WTC11 (cell line): ENCODE data around the gene PSENEN.

Experiments
- CTCF ChIP-seq: fragments of 200-600 bp; IDR thresholded peaks from 2 replicates; pipeline ENCODE4 v1.8.0; 2022; ENCODE audit warnings: antibody characterized with exemption
- GABPB1 ChIP-seq: sonication (generic); formaldehyde crosslinking; IDR thresholded peaks from 2 replicates; pipeline ENCODE4 v1.8.1; 2023; ENCODE audit warnings: mild to moderate bottlenecking, missing genetic modification reagents
- GTF2I ChIP-seq: fragments of 250-450 bp; sonication (Bioruptor Pico); conservative IDR thresholded peaks from 2 replicates; pipeline ENCODE4 v1.4.0; 2021; ENCODE audit warnings: mild to moderate bottlenecking
- JUN ChIP-seq: sonication (generic); formaldehyde crosslinking; IDR thresholded peaks from 2 replicates; pipeline ENCODE4 v1.8.0; 2023; ENCODE audit warnings: mild to moderate bottlenecking, missing genetic modification reagents
- MAX ChIP-seq: sonication (generic); formaldehyde crosslinking; IDR thresholded peaks from 2 replicates; pipeline ENCODE4 v1.8.0; 2022; ENCODE audit warnings: mild to moderate bottlenecking, missing genetic modification reagents
- NR3C1 ChIP-seq: sonication (generic); formaldehyde crosslinking; conservative IDR thresholded peaks from 2 replicates; pipeline ENCODE4 v1.8.1; 2023; ENCODE audit warnings: low read depth, mild to moderate bottlenecking, missing genetic modification reagents
- PRDM15 ChIP-seq: sonication (generic); formaldehyde crosslinking; IDR thresholded peaks from 2 replicates; pipeline ENCODE4 v1.8.0; 2022; ENCODE audit warnings: missing genetic modification reagents
- STAT6 ChIP-seq: sonication (generic); formaldehyde crosslinking; conservative IDR thresholded peaks from 2 replicates; pipeline ENCODE4 v1.8.1; 2023; ENCODE audit warnings: mild to moderate bottlenecking, low read depth, missing genetic modification reagents, moderate library complexity
- USF1 ChIP-seq: sonication (generic); formaldehyde crosslinking; IDR thresholded peaks from 2 replicates; pipeline ENCODE4 v1.8.0; 2022; ENCODE audit warnings: mild to moderate bottlenecking, missing genetic modification reagents
- ZNF138 ChIP-seq: sonication (generic); formaldehyde crosslinking; conservative IDR thresholded peaks from 2 replicates; pipeline ENCODE4 v1.8.1; 2022; ENCODE audit warnings: mild to moderate bottlenecking, moderate library complexity, missing genetic modification reagents
- ZNF317 ChIP-seq: sonication (generic); formaldehyde crosslinking; IDR thresholded peaks from 2 replicates; pipeline ENCODE4 v1.8.1; 2023; ENCODE audit warnings: low read depth, mild to moderate bottlenecking, moderate library complexity, missing genetic modification reagents, borderline replicate concordance
- TF ChIP-seq, protein P1 (sequence below): sonication (generic); formaldehyde crosslinking; IDR thresholded peaks from 2 replicates; pipeline ENCODE4 v1.8.0; 2023; ENCODE audit warnings: missing genetic modification reagents
- TF ChIP-seq, protein P2 (sequence below): fragments of 250-450 bp; sonication (Bioruptor Pico); IDR thresholded peaks from 2 replicates; pipeline ENCODE4 v1.9.0; 2021; ENCODE audit warnings: mild to moderate bottlenecking
- TF ChIP-seq, protein P3 (sequence below): sonication (generic); formaldehyde crosslinking; IDR thresholded peaks from 2 replicates; pipeline ENCODE4 v1.8.1; 2023; ENCODE audit warnings: mild to moderate bottlenecking, missing genetic modification reagents, moderate library complexity

DNA sequence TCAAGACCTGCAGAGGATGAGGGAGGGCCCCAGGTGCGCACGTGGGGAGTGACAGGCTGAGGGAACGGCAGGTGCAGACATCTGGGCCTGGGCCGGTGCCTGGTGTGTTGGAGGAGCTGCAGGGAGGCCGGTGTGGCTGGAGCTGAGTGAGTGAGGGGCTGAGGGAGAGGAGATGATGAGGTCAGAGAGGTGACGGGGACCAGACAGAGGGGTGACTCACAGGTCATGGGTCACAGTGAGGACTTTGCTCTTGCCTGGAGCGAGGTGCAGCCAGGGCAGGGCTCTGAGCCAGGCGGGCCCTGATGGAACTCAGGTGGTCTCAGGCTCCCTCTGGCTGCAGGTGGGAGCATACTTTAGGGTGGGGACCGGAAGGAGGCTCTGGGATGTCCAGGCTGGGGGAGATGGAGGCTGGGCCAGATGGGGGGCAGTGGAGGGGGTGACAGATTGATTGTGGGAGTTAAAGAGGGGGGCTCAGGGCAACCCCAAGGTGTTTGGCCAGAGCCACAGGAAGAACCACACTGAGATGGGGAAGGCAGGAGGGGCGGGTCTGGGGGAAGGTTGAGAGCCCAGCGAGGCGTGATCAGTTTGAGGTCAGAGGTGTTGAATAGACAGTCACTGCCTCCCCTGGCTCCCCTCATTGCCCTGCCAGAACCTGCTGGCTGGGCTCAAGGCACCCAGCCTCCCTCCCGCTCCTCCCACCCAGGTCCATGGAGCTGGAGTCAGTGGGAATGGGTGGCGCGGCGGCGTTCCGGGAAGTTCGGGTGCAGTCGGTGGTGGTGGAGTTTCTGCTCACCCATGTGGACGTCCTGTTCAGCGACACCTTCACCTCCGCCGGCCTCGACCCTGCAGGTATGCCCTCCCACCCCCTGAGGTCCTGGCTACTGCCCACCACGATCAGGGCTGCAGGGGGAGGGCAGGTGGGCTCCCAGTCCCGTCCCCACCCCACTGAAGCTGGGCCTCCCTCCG, 38.3 kb downstream of the PSENEN start:
- TF ChIP-seq, protein P1, sequence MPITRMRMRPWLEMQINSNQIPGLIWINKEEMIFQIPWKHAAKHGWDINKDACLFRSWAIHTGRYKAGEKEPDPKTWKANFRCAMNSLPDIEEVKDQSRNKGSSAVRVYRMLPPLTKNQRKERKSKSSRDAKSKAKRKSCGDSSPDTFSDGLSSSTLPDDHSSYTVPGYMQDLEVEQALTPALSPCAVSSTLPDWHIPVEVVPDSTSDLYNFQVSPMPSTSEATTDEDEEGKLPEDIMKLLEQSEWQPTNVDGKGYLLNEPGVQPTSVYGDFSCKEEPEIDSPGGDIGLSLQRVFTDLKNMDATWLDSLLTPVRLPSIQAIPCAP (CRISPR knock-in tag) = no peak
- TF ChIP-seq STAT6 (CRISPR knock-in tag) (no peak), CTCF (no peak), GTF2I (no peak), GABPB1 (CRISPR knock-in tag) (no peak), JUN (CRISPR knock-in tag) (no peak), PRDM15 (CRISPR knock-in tag) (no peak), MAX (no peak), ZNF317 (no peak), ZNF138 (CRISPR knock-in tag) (no peak), NR3C1 (CRISPR knock-in tag) (no peak), USF1 (CRISPR knock-in tag) (no peak)
- TF ChIP-seq, protein P2, sequence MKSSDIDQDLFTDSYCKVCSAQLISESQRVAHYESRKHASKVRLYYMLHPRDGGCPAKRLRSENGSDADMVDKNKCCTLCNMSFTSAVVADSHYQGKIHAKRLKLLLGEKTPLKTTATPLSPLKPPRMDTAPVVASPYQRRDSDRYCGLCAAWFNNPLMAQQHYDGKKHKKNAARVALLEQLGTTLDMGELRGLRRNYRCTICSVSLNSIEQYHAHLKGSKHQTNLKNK (CRISPR knock-in tag) = no peak
- TF ChIP-seq, protein P3, sequence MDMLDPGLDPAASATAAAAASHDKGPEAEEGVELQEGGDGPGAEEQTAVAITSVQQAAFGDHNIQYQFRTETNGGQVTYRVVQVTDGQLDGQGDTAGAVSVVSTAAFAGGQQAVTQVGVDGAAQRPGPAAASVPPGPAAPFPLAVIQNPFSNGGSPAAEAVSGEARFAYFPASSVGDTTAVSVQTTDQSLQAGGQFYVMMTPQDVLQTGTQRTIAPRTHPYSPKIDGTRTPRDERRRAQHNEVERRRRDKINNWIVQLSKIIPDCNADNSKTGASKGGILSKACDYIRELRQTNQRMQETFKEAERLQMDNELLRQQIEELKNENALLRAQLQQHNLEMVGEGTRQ = no peak
